ENCODE data around the gene SOX10. TPM values are rescaled to one million over a fixed set of nuclear protein-coding genes. Genes with fewer than 3 reads are reported as not detected.

SOX10 gene
- total and polyA plus RNA-seq, 2 of the 13 experiments (the other 11 are each of a cell fraction or from before 2014, with no cell fraction given): not detected

DNA sequence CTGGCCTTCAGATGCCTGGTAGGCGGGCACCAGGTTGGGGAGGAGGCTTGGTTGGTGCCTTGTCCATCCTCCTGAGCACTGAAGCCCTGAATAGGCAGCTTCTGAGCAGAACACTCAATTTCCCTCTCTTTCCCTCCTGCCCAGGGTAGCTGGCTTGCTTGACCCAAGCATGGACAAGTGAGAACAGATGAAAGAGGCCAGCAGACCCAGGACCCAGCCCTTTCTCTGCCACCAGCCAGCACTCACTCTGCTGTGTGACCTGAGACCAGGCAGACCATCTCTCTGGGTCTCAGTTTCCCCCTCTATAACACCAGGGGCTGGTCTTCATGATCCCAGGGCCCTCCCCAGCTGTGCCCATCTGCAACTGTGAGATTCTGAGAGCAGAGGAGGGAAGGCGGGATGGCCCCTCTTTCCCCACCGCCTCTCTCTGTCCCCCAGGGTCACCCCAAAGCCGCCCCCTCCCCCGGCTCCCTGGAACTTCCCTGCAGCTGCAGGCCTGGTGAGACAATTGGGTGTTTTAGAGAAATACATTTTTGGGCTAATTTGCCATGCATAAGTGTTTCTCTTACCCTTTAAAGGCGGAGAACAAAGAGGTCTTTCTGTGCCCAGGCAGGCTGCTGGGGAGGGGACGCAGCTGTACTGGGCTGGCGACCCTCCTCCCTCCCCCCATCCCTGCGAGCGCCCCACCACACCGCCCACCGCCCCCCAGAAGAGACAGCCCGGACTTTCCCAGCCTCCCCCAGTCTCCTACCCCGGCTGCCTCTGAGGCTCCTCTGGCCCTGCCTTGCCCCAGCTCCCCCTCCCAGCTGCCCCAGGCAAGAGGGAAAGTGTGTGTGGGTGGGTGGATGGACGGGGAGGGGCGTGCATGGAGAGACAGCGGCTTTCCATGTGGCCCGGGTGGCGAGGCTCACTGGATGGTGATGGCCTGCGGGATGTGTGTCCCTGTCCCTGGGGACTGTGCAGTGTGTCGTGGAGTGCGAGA, 42.1 kb upstream of the SOX10 start:
- POLR2A ChIA-PET: no interaction called here
- intact Hi-C loops (cut with micrococcal nuclease; ENCODE audit: unreplicated experiment): no loop called here

DNA sequence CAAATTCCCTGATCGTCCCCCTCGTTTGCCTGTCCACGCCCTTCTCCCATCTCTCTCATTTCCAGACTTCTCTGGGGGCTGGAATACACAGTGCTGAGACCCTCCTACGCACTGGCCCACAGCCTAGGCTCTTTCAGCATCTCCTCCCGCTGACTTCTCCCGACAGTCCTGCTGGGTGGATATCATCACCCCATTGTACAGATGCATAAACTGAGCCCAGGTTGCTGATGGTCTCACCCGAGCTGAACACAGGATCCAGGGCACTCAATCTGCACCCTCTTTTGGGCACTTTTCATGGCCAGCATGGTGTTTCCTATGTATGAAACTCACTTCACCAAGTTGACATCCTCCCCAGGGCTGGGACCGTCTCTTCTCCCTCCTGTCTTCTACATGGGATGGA, 41.2 kb upstream of the SOX10 start:
- ChIA-PET POLR2A (no interaction called here), CTCF (ENCODE audit: low intra/inter-chr PET ratio, low total read pairs) (no interaction called here)
- no peak overlapping the region for H3K27ac ChIP-seq (ENCODE audit: extremely low read length, insufficient read depth, low read length)
- H2AFZ ChIP-seq (ENCODE audit: low read length): no peak overlapping the region
- H3K4me2 ChIP-seq (ENCODE audit: low read depth, low read length): no peak overlapping the region
- no peaks in the 10 kb centered on the region for H3K36me3 ChIP-seq (replicated peaks in 1 of 2; ENCODE audit: control insufficient read depth in 1 of 2, insufficient read depth in 2 of 2, low read length in 2 of 2)
- no peaks in the 10 kb centered on the region for H3K79me2 ChIP-seq (ENCODE audit: insufficient read depth, low read length)
- peaks cover 36% of the 10 kb centered on the region for H3K4me1 ChIP-seq (ENCODE audit: insufficient read depth, low read length)
- H3K9me3 ChIP-seq (ENCODE audit: low read length): no peaks in the 10 kb centered on the region
- BruUV-seq (replicated peaks): no TSS peak
- ATAC-seq (no peak), DNase-seq (ENCODE audit: low spot score) (no peak), FAIRE-seq (no peak)
- H3K4me3 ChIP-seq (replicated peaks in 1 of 3; ENCODE audit: insufficient read depth in 1 of 3, low read depth in 2 of 3, low read length in 3 of 3): no peak overlapping the region
- H4K20me1 ChIP-seq (ENCODE audit: insufficient read depth, low read length): no peaks in the 10 kb centered on the region
- peaks cover 3 to 41% of the 10 kb centered on the region in 2 experiments; a peak in 3 of 5 replicates for H3K27me3 ChIP-seq (ENCODE audit: control insufficient read depth in 1 of 2, insufficient read depth in 2 of 2, low read length in 2 of 2)
- in situ Hi-C loops (cut with HindIII; ENCODE audit: extremely low pct_ligation_motif_present, low pct_unique_long_range_greater_than_20kb): no loop called here
- 47% methylated on average over 8 of the region's 8 CpGs for WGBS (ENCODE audit: low lambda C conversion rate)
- TF ChIP-seq ZNF629 (CRISPR knock-in tag; conservative IDR thresholded peaks at IDR 0.05): peak; percentile 80
- peak; percentile 49; the same call in 1 of the 2 replicates for TF ChIP-seq ZMYM3 (CRISPR knock-in tag; IDR thresholded peaks at IDR 0.05)
- TF ChIP-seq, protein P1, sequence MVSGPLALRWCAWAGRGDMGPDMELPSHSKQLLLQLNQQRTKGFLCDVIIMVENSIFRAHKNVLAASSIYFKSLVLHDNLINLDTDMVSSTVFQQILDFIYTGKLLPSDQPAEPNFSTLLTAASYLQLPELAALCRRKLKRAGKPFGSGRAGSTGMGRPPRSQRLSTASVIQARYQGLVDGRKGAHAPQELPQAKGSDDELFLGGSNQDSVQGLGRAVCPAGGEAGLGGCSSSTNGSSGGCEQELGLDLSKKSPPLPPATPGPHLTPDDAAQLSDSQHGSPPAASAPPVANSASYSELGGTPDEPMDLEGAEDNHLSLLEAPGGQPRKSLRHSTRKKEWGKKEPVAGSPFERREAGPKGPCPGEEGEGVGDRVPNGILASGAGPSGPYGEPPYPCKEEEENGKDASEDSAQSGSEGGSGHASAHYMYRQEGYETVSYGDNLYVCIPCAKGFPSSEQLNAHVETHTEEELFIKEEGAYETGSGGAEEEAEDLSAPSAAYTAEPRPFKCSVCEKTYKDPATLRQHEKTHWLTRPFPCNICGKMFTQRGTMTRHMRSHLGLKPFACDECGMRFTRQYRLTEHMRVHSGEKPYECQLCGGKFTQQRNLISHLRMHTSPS (CRISPR knock-in tag; IDR thresholded peaks at IDR 0.05; ENCODE audit: low read depth): no peak
- intact Hi-C loops (cut with micrococcal nuclease; ENCODE audit: unreplicated experiment): no loop called here
- H3K9ac ChIP-seq (ENCODE audit: insufficient read depth, low read depth, low read length): no peak overlapping the region

More for the DNA sequence above, 42.1 kb upstream of the SOX10 start:
- WGBS (ENCODE audit: low lambda C conversion rate): 60% methylated on average over 13 of the region's 22 CpGs
- Histone ChIP-seq H2AFZ (ENCODE audit: low read length) (no peak overlapping the region), H3K9me3 (ENCODE audit: low read length) (no peaks in the 10 kb centered on the region), H3K9ac (ENCODE audit: insufficient read depth, low read depth, low read length) (no peak overlapping the region), H3K27me3 (ENCODE audit: control insufficient read depth in 1 of 2, insufficient read depth in 2 of 2, low read length in 2 of 2) (peaks cover 3 to 48% of the 10 kb centered on the region in 2 experiments; a peak in 3 of 5 replicates), H3K79me2 (ENCODE audit: insufficient read depth, low read length) (no peaks in the 10 kb centered on the region), H3K4me1 (ENCODE audit: insufficient read depth, low read length) (peaks cover 37% of the 10 kb centered on the region), H3K27ac (ENCODE audit: extremely low read length, insufficient read depth, low read length) (no peak overlapping the region), H3K36me3 (replicated peaks in 1 of 2; ENCODE audit: control insufficient read depth in 1 of 2, insufficient read depth in 2 of 2, low read length in 2 of 2) (no peaks in the 10 kb centered on the region), H3K4me3 (replicated peaks in 1 of 3; ENCODE audit: insufficient read depth in 1 of 3, low read depth in 2 of 3, low read length in 3 of 3) (0 out of 6 replicates have a peak overlapping the region, but pooled peaks of 1 of the 3 experiments have one; percentile 19), H4K20me1 (ENCODE audit: insufficient read depth, low read length) (no peaks in the 10 kb centered on the region), H3K4me2 (ENCODE audit: low read depth, low read length) (peak overlapping the region; percentile 56; the same call in 1 of the 2 replicates)
- TF ChIP-seq CBX5 (CRISPR knock-in tag; IDR thresholded peaks at IDR 0.05; ENCODE audit: borderline replicate concordance) (no peak), ZNF878 (CRISPR knock-in tag; IDR thresholded peaks at IDR 0.05) (no peak)
- ATAC-seq (peak; percentile 20; the same call in 2 of the 3 replicates), FAIRE-seq (no peak), DNase-seq (ENCODE audit: low spot score) (no peak)
- in situ Hi-C loops (cut with HindIII; ENCODE audit: extremely low pct_ligation_motif_present, low pct_unique_long_range_greater_than_20kb): no loop called here
- no TSS peak for BruUV-seq (replicated peaks)
- CTCF ChIA-PET (ENCODE audit: low intra/inter-chr PET ratio, low total read pairs): no interaction called here

Measured in HepG2 (cell line).